Fibroblast of the aortic adventitia (primary cell): Measurements from ENCODE around the gene HNRNPL. TPM values are rescaled to one million over a fixed set of nuclear protein-coding genes. Genes with fewer than 3 reads are reported as not detected.
"Not testable (repeated sequence)": the region's sequence is repeated elsewhere in the genome, so short reads cannot be mapped to it uniquely, and the experiment has no call there.

ENCODE experiments used
- DNase-seq: peaks from one replicate; pipeline ENCODE4 v3.0.0-alpha.2; 2010; ENCODE audit warnings: low read depth
- H3K4me3 ChIP-seq: 2 replicates; pipeline ENCODE4 v1.5.1; 2011; ENCODE audit warnings: low read depth, mild to moderate bottlenecking, control low read depth, low read length, moderate library complexity
- CTCF ChIP-seq: IDR thresholded peaks from 2 replicates; pipeline ENCODE4 v1.5.1; 2011; ENCODE audit warnings: mild to moderate bottlenecking, low read length, control low read depth, inconsistent platforms; ENCODE audit not compliant: insufficient read depth
- total RNA-seq: library from RNA; depleted of rRNA; stranded (reverse); fragments of >200 nt; gene quantifications from 2 replicates; pipeline ENCODE4 v1.2.3, GENCODE V29; 2012; ENCODE audit warnings: low replicate concordance

The HNRNPL gene
- total RNA-seq, 1 donor = 254 TPM

DNA sequence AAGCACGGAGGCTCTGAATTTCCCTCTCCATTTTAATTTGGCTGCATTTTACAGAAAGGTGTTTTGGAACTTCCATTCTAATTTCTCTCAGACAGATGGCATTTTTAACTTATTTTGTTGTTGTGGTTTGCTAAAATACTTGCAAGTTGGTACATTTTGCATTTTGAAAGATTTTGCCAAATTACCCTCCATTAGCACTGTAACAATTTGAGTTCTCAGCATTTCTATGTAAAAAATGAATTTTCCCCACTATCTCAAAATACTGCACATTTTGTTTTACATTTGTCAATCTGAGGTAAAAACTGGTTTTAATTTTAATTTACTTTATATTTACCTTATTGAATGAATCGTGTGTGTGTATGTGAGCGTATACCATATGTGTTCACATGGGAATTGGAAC, 7.0 kb upstream of the HNRNPL start:
- no peak for DNase-seq
- H3K4me3 ChIP-seq = no peak overlapping the region
- no peak for TF ChIP-seq CTCF

- H3K4me3 ChIP-seq, DNase-seq: not testable (repeated sequence)
These were observed 6.0 kb upstream of the HNRNPL start for GRCh38 chr19:38855751-38856150.

DNA sequence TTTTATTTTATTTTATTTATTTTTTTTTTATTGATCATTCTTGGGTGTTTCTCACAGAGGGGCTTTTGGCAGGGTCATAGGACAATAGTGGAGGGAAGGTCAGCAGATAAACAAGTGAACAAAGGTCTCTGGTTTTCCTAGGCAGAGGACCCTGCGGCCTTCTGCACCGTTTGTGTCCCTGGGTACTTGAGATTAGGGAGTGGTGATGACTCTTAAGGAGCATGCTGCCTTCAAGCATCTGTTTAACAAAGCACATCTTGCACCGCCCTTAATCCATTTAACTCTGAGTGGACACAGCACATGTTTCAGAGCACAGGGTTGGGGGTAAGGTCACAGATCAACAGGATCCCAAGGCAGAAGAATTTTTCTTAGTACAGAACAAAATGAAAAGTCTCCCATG, 5.2 kb upstream of the HNRNPL start:
- not testable (repeated sequence) for DNase-seq, H3K4me3 ChIP-seq

GRCh38 chr19:38853214-38853613, 3.4 kb upstream of the HNRNPL start:
- peak overlapping the region; percentile 84 for H3K4me3 ChIP-seq
- no peak for DNase-seq
- TF ChIP-seq CTCF = no peak

DNA sequence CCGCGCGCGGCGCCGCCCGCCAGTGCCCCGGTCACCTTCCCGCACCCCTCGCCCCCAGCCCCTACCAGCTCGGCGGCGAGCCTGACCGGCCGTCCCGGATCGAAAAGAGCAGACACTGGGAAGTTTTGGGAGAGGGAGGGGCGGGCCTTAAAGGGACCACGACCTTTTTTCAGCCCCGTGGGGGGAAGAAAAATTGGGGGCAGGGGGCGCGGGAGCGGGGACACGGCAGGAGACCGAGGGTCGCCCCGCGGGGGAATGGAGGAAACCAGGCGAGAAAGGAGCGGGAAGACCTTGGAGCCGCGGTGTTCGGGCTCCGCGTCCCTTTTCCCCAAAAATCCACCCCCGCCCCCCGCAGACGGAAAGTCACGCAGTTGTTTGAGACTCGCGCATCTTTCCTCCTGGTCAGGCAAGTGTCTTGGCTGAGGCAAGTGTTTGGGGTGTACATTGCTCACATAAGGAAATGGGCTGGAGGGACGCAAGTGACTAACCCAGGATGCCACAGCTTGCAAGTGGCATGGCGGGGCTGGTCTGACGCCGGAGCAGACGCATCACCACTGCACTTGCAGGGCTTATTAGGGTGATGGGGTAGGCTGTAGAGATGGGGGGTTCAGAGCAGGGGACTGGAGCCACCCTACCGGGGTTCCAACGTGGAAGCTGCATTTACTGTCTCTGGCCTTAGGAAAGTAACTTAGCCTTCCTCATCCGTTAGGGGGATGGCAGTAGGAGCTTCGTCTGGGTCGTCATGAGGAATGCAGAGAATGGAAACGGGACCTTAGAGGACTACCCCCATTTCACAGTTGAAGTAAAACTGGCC, 2.7 kb upstream of the HNRNPL start:
- peak; percentile 61 for DNase-seq
- TF ChIP-seq CTCF = no peak
- peak overlapping the region; percentile 84 for H3K4me3 ChIP-seq

DNA sequence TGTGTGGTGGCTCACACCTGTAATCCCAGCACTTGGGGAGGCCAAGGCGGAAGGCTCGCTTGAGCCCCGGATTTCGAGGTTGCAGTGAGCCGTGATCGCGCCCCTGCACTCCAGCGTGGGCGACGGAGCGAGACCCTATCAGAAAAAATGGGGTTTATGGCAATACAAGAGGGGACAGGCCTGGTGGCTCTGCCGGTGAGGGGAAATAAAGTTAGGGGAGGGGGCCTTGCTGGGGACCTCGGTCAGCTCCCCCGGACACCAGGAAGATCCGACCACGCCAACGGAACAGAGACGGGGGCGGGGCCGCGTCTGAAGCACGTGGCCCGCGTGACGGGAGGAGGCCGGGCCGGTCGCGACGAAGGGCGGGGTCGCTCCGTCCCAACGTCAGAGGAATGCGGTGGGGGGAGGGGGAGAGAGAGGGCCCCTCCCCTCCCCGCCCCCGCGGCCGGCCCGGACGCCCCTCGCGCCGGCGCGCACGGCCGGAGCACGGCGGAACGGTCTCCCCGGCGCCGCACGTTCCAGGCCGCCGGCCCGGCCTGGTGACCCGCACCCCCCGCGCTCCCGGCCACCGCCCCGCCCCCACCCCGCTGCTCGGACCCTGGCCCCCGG, 1.9 kb upstream of the HNRNPL start:
- H3K4me3 ChIP-seq = peak overlapping the region; percentile 84
- DNase-seq = peak; percentile 86
- TF ChIP-seq CTCF = no peak

GRCh38 chr19:38850976-38851621, 1.3 kb upstream of the HNRNPL start:
- no peak for TF ChIP-seq CTCF
- peak overlapping the region; percentile 84 for H3K4me3 ChIP-seq
- no peak for DNase-seq
